Mononuclear cell (primary cell): ENCODE data around the gene PCBP4. TPM values are rescaled to one million over a fixed set of nuclear protein-coding genes. Genes with fewer than 3 reads are reported as not detected.
"Not testable (repeated sequence)": the region's sequence is repeated elsewhere in the genome, so short reads cannot be mapped to it uniquely, and the experiment has no call there.

Experiments
- H3K27me3 ChIP-seq: 2 replicates; pipeline ENCODE4 v1.6.0; 2011; ENCODE audit warnings: low read length, control low read depth; ENCODE audit not compliant: insufficient read depth
- H3K4me1 ChIP-seq: 2 replicates; pipeline ENCODE4 v1.5.1; 2011; ENCODE audit warnings: mild to moderate bottlenecking, low read length, control low read depth; ENCODE audit not compliant: insufficient read depth
- H3K4me3 ChIP-seq: 2 replicates; pipeline ENCODE4 v1.5.1; 2011; ENCODE audit warnings: mild to moderate bottlenecking, low read length, moderate library complexity
- H3K9me3 ChIP-seq: 2 replicates; pipeline ENCODE4 v1.5.1; 2011; ENCODE audit warnings: low read depth, mild to moderate bottlenecking, control low read depth, low read length
- total RNA-seq: library from RNA; depleted of rRNA; stranded (reverse); fragments of >200 nt; gene quantifications from one replicate; pipeline ENCODE4 v1.2.3, GENCODE V29; 2012

Gene PCBP4
- total RNA-seq, 1 donor: 5.6 TPM

DNA sequence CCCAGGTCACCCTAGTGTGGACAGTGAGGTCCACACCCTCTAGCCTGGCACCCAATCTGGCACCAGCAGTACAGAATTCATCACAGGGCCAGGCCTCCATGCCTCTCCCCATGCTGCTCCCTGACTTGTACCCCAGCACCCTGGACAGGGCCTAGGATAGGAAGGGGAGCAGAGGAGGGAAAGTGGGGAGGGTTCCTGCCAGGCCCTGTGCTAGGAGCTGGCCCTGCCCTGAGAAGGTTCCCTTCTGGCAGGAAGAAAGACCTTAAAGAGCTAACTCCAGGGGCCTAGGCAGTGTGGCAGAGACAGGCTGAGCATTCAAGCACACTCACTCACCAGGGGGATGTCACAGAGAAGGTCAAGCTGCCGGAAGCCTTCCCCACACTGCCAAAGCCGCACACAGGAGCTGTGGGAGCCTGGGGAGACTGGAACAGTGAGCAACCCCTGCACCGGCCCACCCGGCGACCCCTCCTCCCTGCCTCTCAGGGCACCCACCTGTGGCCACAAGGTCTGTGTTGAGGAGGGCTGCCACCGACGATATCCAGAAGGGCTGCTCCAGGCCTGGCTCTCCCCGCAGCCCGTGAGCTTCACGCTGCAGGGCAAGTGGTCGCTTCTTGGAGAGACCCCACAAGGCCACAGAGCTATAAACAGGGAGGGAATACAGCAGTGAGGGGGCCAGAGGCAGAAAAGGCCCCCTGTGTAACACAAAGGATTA is 33.0 kb downstream of the PCBP4 start:
- H3K27me3 ChIP-seq: no peaks in the 10 kb centered on the region
- no peaks in the 10 kb centered on the region for H3K9me3 ChIP-seq
- H3K4me3 ChIP-seq: no peak overlapping the region
- H3K4me1 ChIP-seq: no peaks in the 10 kb centered on the region

DNA sequence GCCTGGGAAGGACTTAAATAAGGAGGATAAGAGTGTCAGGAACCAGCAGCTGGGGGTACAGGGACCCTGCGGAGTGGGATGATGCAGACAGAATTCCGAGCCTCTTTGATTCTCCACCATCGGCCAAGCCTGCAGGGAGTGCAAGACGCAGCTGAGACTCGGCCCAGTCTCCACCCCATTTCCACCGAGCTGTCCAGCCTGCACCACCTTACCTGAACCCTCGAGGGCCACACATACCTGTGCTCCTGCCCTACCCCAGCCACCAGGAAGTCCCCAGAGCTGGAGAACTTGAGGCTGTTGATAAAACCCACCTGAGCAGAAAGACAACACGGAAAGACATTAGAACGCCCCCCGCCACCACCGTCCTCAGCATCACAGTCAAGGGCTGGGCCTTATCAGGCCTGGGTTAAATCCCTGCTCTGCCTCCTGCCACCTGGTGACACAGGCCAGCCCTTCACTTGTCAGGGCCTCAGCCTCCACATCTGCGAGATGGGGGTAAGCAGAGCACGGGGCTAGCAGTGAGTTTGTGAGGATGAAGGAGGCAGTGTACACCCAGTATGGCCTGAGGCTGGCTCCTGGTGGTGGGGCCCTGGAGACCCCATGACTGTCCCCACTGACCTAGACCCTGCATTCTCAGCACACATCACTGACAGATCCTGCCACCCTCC is 33.6 kb downstream of the PCBP4 start:
- no peaks in the 10 kb centered on the region for H3K4me1 ChIP-seq
- no peaks in the 10 kb centered on the region for H3K27me3 ChIP-seq

DNA sequence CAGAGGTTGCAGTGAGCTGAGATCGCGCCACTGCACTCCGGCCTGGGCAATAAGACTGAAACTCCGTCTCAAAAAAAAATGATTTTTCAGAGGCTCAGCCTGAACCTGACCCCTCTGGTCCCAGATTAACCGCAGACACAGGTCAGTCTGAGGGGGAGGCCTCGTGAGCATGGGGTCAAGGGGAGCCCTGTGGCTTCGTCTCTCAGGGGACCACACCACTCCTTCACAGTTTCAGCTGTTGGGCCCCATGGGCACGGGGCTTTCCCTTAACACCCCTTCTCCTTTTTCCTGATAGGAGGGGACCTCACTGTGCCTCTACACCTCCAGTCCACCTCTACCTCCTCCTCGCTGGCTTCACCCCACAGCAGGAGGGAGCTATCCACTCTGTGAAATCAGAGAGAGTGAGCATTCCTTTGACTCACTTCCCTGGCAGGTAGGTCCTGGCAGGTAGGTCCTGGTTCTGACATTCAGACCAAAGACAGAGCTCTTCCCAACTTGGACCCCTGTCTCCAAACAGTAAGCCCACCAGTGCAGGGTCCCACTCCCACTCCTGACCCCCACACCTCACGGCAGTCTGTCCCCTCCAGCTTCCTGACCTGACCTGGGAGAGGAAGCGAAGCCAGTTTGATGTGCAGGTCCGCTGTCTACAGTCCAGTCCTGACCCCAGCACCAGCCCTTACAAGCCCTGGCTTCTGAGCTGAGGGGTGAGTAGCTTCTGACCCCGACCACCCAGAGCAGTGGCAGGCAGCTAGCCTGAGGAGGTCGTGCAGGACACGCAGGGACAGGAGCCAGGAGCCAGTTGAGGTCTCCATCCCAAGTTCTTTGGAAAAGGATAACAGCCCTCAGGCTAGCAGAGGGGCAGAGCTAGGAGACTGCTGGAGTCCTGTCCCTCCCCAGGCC is 34.5 kb downstream of the PCBP4 start:
- Histone ChIP-seq H3K9me3 (no peaks in the 10 kb centered on the region), H3K4me3 (no peak overlapping the region), H3K4me1 (no peaks in the 10 kb centered on the region), H3K27me3 (no peaks in the 10 kb centered on the region)

More for the DNA sequence above, 33.6 kb downstream of the PCBP4 start:
- Histone ChIP-seq H3K4me3 (no peak overlapping the region), H3K9me3 (no peaks in the 10 kb centered on the region)

DNA sequence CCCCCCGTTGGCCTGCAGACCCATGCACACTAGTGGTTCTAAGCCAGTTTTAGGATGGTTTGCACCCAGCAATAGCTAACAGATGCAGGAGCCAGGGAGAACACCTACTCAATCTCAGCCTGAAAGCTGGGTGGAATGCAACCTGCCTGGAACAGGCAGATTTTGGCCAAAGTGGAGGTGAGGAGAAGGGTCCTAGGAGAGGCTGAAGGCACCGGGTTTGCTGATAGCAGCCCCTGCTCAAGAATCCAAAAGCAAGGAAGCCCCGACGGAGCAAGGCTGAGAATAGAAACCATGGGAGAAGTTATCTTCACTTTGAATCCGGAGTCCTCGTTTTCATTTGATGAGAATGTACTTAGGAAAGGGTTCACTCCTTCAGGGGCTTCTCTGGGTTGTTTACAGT is 35.5 kb downstream of the PCBP4 start:
- Histone ChIP-seq H3K4me1 (no peaks in the 10 kb centered on the region), H3K27me3 (no peaks in the 10 kb centered on the region), H3K9me3 (no peaks in the 10 kb centered on the region), H3K4me3 (no peak overlapping the region)

DNA sequence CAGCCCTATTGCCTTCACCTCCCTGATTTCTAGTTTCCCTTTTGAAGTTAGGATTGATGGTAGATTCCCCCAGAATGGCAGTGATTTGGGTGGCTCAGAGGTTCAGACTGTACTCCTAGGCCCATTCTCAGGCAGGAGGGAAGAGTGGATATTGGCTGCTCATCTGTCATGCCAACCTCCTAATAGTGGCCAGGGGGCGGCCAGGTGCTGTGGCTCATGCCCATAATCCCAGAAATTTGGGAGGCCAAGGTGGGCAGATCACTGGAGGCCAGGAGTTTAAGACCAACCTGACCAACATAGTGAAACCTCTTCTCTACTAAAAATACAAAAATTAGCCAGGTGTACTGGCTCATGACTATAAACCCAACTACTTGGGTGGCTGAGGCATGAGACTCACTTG is 36.8 kb downstream of the PCBP4 start:
- Histone ChIP-seq H3K4me3 (no peak overlapping the region), H3K4me1 (no peaks in the 10 kb centered on the region), H3K27me3 (no peaks in the 10 kb centered on the region), H3K9me3 (no peaks in the 10 kb centered on the region)

DNA sequence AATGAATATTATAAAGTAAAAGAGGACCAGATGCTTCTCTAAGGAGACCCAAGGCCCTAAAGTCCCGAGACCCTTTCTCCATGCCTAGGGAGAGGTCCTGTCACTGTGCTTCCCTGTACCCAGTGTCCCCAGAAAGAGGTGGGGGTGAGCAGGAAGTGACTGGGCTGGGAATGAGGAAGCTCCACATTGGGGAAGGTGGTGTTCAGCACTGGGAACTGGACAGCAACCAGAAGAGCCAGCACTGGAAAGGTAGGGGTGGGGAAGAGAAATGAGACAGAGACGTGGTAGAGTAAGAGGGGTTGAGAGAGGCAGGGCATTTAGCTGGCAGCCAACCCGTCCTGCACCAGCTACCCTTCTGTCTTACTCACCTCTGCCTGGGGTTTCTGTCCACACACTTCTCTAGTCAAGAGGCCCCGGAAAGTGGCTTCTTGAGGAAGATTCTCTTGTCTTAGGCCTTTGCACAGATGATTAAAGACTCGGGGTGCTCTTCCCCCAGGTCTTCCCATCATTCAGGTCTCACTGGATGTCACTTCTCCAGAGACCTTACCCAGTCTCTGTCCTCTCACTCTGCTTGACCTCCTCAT is 37.7 kb downstream of the PCBP4 start:
- Histone ChIP-seq H3K4me3 (no peak overlapping the region), H3K4me1 (no peaks in the 10 kb centered on the region), H3K9me3 (no peaks in the 10 kb centered on the region), H3K27me3 (no peaks in the 10 kb centered on the region)

DNA sequence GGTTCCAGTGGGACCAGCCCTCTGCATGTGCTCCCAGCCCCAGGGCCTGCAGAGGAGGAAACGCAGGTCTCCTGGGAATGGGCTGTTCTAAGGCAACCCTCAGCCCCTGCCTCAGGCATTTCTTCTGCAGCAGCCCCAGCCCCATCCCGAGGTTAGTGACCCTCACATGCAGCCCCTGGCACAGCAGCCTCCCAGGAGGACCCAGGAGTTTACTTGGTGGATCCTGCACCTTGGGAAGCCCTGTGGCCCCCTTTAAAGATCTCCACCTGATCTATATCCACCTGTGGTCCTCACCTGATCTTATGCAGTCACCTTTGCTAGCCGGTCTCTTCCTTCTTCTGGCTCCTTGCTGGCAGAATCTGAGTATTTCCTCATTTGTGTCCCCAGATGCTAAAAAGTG is 38.3 kb downstream of the PCBP4 start:
- H3K27me3 ChIP-seq, H3K4me3 ChIP-seq, H3K9me3 ChIP-seq, H3K4me1 ChIP-seq: not testable (repeated sequence)

DNA sequence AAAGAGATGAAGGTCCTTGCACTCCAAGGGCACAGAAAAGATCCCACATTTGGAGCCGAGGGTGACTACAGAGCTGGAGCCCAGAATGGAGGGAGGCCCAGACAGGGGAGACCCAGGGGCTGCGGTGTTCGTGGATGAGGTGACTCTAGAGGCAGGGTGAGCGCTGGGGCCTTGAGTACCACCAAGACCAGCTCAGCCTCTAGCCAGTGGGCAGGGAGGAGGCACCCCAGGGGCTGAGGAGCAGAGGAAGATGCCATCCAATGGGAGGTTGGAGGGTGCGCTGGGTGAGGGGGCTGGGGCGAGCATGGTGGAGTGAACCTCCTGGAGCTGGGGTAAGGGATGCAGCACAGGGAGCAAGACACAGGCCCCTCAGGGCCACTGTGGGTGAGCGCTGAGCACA is 38.8 kb downstream of the PCBP4 start:
- H3K4me1 ChIP-seq: no peaks in the 10 kb centered on the region
- H3K4me3 ChIP-seq: no peak overlapping the region
- H3K9me3 ChIP-seq: no peaks in the 10 kb centered on the region
- H3K27me3 ChIP-seq: no peaks in the 10 kb centered on the region

DNA sequence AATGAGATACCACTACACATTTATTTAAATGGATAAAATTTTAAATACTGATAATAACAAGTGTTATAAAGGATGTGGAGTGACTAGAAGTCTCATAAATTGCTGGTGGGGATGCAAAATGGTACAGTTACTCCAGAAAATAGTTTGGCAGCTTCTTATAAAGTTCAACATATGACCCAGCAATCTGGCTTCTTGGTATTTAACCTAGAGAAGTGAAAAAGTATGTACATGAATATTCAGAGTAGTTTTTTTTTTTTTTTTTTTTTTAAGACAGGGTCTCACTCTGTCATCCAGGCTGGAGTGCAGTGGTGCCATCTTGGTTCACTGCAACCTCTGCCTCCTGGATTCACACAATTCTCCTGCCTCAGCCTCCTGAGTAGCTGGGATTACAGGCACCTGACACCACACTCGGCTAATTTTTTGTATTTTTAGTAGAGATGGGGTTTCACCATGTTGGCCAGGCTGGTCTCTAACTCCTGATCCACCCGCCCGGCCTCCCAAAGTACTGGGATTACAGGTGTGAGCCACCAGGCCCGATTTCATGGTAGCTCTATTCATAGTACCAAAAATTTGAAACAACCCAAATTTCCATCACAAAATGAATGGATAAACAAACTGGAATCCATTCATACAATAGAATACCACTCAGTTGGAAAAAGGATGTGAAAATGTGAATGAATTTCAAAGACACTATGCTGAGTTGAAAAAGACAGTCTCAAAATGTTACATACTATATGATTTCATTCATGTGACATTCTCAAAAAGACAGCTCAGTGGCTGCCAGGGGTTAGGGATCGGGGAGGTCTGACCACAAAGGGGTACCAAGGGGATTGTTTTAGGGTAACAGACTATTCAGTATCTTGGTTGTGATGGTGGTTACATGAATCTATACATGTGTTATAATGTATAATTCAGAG is 39.9 kb downstream of the PCBP4 start:
- Histone ChIP-seq H3K9me3 (no peaks in the 10 kb centered on the region), H3K4me1 (no peaks in the 10 kb centered on the region), H3K27me3 (no peaks in the 10 kb centered on the region)

DNA sequence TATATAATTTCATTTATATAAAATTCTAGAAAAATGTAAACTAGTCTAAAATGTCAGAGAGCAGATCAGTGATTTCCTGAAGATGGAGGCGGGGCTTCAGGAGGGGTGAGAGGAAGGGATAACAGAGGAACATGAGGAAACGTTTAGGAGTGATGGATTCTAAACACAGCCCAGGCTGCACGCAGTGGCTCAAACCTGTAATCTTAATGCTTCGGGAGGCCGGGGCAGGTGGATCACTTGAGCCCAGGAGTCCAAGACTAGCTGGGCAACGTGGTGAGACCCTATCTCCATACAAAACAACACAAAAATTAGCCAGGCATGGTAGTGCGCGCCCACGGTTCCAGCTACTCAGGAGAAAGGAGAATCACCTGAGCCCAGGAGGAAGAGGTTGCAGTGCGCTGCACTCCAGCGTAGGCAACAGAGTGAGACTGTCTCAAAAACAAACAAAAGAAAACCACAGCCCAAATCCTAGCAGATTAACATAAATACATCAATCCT is 46.1 kb downstream of the PCBP4 start:
- H3K4me3 ChIP-seq: no peak overlapping the region
- no peaks in the 10 kb centered on the region for H3K27me3 ChIP-seq
- no peaks in the 10 kb centered on the region for H3K4me1 ChIP-seq
- no peaks in the 10 kb centered on the region for H3K9me3 ChIP-seq

More for the DNA sequence above, 39.9 kb downstream of the PCBP4 start:
- no peak overlapping the region for H3K4me3 ChIP-seq

DNA sequence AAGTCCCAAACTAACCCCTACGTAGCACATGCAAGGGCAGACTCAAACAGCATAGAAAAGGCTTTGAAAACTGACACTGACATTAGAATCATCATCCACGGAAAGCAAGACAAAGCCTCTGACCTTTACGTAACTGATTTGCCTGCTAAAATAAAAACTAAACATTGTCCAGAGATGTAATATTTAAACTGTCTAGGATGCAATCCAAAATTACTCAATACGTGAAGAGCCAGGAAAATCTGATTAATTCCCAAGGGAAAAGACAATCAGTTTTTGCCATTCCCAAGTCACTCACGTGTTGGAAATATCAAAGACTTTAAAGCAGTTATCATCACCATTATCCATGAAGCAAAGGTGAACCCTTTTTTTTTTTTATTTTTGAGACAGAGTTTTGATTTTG is 50.8 kb downstream of the PCBP4 start:
- Histone ChIP-seq H3K4me1 (no peaks in the 10 kb centered on the region), H3K27me3 (no peaks in the 10 kb centered on the region), H3K4me3 (no peak overlapping the region), H3K9me3 (no peaks in the 10 kb centered on the region)

DNA sequence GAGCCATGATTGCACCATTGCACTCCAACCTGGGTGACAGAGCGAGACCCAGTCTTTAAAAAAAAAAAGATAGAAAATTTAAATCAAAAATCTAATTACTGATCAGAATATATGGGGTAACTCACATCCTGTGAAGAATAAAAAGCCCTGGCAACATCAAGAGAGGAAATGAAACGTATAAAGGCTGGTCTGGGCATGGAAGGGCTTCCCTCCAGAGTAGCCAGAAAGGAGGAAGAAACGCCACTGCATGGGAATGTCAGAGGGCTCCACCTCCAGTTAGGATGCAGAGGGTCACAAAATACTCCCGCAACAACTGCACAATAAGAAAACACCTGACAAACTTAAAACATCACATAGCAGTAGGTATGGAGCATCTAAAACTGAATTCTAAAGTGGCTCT is 59.2 kb downstream of the PCBP4 start:
- H3K9me3 ChIP-seq: no peaks in the 10 kb centered on the region
- H3K27me3 ChIP-seq: no peaks in the 10 kb centered on the region
- no peaks in the 10 kb centered on the region for H3K4me1 ChIP-seq
- no peak overlapping the region for H3K4me3 ChIP-seq
